KOPT-K1 (cell line): Measurements from ENCODE around the gene SLC25A18.
A peak's percentile ranks its signal among the peaks of the same experiment; 100 is the strongest.
"Not testable (repeated sequence)": the region's sequence is repeated elsewhere in the genome, so short reads cannot be mapped to it uniquely, and the experiment has no call there.

Source experiments
- H3K27ac ChIP-seq: fragments of 200-600 bp; sonication (generic); 2 replicates; pipeline ENCODE4 v1.5.1; 2016; ENCODE audit warnings: antibody characterized with exemption, mild to moderate bottlenecking, low read depth, low read length; ENCODE audit not compliant: poor library complexity, severe bottlenecking
- H3K36me3 ChIP-seq: fragments of 200-600 bp; sonication (generic); 2 replicates; pipeline ENCODE4 v1.5.1; 2017; ENCODE audit warnings: antibody characterized with exemption, mild to moderate bottlenecking, low read length, moderate library complexity; ENCODE audit not compliant: insufficient read depth
- H3K9me3 ChIP-seq: fragments of 200-600 bp; sonication (generic); 2 replicates; pipeline ENCODE4 v1.5.1; 2017; ENCODE audit warnings: antibody characterized with exemption, low read length, mild to moderate bottlenecking; ENCODE audit not compliant: insufficient read depth, poor library complexity, severe bottlenecking

SLC25A18 gene, protein sequence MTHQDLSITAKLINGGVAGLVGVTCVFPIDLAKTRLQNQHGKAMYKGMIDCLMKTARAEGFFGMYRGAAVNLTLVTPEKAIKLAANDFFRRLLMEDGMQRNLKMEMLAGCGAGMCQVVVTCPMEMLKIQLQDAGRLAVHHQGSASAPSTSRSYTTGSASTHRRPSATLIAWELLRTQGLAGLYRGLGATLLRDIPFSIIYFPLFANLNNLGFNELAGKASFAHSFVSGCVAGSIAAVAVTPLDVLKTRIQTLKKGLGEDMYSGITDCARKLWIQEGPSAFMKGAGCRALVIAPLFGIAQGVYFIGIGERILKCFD

DNA sequence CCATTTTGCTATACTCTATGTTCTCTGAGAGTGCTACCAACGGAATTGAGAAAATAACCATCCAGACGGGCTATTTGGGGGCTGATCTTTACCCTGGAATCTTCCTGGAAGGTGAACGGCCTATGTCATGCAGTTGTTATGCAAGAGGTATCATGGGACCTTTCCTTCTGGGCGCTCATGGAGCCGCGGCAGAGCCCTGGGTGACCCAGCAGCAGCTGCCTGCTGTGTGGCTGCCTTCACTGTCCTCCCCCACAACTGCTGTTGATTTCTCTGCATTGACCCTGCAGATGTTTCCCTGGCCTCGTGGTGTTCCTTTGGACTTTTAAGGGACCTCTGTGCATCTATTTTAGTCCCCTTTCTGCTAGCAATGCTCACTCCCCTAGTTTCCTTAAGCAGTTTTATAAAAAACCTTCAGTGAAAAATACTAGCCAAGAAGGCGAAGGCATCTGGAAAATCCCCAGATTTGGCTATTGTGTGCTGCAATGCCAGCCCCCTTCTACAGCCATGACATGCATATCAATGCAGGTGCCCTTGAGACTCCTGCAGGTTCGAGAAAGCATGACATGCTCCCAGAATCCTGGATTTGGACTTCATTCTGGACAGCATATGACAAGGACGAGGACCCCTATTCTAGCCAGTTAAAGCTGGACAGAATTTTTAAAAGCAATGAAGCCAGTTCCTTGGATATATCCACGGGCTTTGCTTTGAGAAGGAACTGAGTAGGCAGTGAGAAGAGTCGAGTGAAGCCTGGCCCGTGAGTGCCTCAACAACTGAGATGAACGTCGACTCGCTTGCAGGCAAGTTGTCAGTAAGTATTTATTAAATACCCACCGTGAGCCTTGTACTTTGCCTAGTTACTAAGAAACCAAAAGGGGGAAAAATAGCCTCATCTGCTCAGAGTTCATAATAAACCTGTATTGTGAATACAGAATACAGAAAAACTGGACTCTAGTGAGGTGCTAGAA, at the start of gene SLC25A18:
Gene SLC25A18 (plus strand): TSS at position 593 of the 965 bp plus-strand sequence. CDS start 16,447 bp downstream, outside the sequence.
- Histone ChIP-seq H3K9me3 (no peaks in the 10 kb centered on the region), H3K36me3 (no peaks in the 10 kb centered on the region), H3K27ac (no peak within 1 kb of the TSS)

DNA sequence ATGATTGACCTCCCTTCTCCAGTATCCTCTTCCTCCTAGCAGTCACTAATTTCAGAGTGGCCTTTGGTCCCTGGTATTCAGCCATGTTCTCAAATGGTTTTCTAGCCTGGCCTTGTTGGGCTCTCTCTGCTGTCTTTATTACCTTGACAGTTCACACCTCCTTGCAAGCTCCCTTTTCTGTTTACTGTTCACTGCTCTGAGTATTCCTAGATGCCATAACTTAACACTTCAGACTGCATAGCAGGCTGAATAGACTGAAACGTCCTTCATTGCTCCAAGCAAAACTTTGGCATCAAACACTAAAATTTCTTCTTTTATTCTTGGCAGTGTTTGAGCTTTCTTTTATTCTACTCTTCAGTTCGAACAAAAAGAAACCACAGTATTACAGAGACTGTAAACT, 49.7 kb upstream of the SLC25A18 start:
- Histone ChIP-seq H3K36me3 (no peaks in the 10 kb centered on the region), H3K9me3 (no peaks in the 10 kb centered on the region), H3K27ac (no peak overlapping the region)

DNA sequence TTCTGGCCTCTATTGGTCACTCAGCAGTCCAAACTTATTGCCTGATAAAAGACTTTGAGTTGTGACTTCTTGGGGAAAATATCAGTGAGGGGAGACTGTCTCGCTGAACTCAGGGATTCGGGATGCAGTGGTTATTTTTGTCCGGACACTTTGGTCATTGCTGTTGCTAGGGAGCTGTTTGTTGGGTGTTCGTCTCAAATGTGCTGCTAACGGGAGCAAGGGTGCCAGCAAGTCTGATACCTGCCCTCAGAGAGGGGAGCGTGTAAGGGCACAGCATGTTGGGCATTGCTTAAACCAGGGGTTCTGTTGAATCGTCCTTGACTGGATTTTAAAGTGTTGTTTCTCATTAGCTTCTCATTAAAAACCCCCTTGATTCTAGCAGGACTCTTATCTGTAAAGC, 49.2 kb upstream of the SLC25A18 start:
- no peaks in the 10 kb centered on the region for H3K36me3 ChIP-seq
- H3K9me3 ChIP-seq: no peaks in the 10 kb centered on the region
- H3K27ac ChIP-seq: no peak overlapping the region

DNA sequence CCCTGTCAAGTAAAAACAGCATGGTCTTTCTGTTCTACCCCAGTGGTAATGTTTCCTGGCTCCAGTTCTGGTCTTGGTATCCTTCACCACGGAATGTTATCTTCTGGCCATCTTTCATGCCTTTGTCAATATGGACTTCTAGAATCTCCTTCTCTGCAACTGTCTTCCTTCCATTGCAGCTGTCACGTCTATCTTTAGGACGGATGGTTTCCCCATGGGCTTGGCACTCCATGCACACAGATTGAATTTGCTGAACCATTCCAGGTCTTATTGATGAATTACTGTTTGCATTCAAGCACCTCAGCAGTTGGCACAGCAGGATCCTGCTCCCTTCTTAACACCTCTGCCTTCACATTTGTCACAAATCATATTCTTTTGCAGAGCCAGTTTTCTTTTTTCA, 44.9 kb upstream of the SLC25A18 start:
- no peaks in the 10 kb centered on the region for H3K9me3 ChIP-seq
- H3K36me3 ChIP-seq: no peaks in the 10 kb centered on the region
- no peak overlapping the region for H3K27ac ChIP-seq

DNA sequence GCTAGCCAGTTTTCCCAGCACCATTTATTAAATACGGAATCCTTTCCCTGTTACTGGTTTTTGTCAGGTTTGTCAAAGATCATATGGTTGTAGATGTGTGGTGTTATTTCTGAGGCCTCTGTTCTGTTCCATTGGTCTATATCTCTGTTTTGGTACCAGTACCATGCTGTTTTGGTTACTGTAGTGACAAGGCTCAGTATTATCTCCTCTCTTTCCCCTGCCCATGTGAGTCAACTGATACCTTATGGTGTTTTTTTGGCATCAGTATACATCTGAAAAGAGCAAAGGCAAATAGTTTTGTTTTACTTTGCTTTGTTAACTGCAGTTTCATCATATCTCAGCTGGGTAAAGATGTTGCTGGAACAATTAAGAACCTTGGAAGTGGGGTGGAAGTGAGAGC, 41.3 kb upstream of the SLC25A18 start:
- not testable (repeated sequence) for H3K36me3 ChIP-seq, H3K9me3 ChIP-seq, H3K27ac ChIP-seq

DNA sequence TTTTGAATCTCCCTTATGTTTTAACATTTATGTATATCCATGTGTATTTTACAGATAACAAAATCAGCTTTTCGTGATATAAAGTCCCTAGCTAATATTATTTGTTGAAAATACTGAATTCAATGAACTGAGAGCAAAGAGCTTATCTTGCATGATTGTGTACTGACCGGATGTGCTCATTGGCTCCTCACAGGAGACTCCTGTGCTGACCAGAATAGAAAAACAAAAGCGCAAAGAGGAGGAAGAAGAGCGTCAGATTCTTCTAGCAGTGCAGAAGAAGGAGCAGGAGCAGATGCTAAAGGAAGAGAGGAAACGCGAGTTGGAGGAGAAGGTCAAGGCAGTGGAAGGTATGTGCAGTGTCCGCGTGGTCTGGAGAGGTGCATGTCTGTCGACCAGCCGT, 39.4 kb upstream of the SLC25A18 start:
- no peaks in the 10 kb centered on the region for H3K9me3 ChIP-seq
- no peak overlapping the region for H3K27ac ChIP-seq
- no peaks in the 10 kb centered on the region for H3K36me3 ChIP-seq

DNA sequence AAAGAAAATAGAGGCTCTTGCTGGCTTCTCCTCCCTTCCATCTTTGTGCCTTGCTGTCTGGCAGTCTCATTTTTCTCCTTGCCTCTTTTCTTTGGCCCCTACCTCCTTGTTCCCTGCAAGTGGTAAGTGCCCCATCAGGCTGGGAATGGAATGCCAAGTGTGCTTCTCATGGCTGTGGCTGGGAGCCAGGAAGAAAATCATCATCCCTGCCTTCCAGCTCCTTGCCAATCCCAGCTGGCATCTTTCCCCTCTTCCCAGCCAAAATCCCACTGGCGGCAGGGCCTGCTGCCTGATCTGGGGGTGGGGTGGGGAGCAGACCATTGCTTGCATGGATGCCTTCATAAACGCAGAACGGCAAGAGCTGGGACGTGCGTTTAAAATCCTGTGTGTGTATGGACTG, 27.0 kb upstream of the SLC25A18 start:
- Histone ChIP-seq H3K9me3 (no peaks in the 10 kb centered on the region), H3K36me3 (no peaks in the 10 kb centered on the region), H3K27ac (no peak overlapping the region)

DNA sequence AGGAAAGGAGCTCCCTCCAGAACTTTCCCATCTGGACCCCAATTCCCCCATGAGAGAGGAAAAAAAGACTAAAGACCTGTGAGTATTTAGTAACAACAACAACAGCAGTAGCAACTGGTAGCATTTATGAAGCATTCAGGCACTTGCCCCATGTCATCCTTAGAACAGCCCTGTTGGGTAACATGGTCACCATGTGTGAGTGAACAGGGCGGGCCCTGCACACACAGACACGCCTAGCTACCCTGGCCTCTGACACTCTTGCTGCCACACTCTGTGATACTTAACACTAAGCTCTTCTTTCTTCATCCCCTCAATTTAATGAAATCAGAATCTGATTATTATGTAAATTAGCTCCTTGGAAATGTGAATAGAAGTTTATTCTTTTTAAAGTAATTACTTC, 26.1 kb upstream of the SLC25A18 start:
- Histone ChIP-seq H3K27ac (no peak overlapping the region), H3K36me3 (no peaks in the 10 kb centered on the region), H3K9me3 (no peaks in the 10 kb centered on the region)

DNA sequence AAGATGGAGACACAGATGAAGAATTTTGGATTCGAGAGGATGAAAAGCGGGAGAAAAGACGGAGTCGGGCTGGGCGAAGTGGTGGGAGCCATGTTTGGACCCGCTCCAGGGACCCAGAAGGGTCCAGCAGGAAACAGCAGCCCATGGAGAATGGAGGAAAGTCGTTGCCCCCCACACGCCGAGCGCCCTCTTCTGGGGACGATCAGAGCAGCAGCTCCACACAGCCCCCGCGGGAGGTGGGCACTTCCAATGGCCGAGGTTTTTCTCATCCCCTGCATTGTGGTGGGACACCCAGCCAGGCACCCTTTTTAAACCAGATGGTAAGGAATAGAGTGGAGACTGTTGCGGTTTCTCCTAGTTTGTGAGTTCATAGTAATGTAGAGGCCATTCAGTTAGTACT, 22.8 kb upstream of the SLC25A18 start:
- Histone ChIP-seq H3K36me3 (no peaks in the 10 kb centered on the region), H3K27ac (no peak overlapping the region)

DNA sequence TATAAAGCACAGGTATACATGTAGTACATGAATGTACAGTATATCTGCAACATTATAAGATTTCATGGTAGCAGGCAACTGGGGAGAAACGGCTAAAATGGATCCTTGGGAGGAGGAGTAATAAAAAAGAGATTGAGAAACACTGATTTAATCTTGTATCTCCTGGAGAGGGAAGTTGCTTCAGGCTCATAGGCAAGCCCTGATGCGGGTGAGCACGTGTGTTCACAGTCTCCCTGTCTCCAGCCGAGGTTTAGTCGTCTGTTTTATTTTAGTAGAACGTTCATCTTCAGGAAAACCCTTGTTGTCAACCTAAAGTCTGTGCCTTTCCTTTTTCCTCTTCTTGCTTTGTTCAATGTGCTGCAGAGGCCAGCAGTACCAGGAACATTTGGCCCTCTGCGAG, 21.8 kb upstream of the SLC25A18 start:
- H3K27ac ChIP-seq: no peak overlapping the region
- H3K36me3 ChIP-seq: no peaks in the 10 kb centered on the region
- no peaks in the 10 kb centered on the region for H3K9me3 ChIP-seq

More for the DNA sequence above, 22.8 kb upstream of the SLC25A18 start:
- no peaks in the 10 kb centered on the region for H3K9me3 ChIP-seq

DNA sequence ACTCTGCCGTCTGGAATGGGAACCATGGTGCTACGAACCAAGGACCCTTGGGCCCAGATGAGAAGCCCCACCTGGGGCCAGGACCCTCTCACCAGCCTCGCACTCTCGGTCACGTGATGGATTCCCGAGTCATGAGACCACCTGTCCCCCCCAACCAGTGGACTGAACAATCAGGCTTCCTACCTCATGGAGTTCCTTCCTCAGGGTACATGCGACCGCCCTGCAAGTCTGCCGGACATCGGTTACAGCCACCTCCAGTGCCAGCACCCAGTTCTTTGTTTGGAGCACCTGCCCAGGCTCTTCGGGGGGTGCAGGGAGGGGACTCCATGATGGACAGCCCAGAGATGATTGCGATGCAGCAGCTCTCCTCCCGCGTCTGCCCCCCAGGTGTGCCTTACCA, 20.8 kb upstream of the SLC25A18 start:
- Histone ChIP-seq H3K27ac (no peak overlapping the region), H3K36me3 (no peaks in the 10 kb centered on the region), H3K9me3 (no peaks in the 10 kb centered on the region)

DNA sequence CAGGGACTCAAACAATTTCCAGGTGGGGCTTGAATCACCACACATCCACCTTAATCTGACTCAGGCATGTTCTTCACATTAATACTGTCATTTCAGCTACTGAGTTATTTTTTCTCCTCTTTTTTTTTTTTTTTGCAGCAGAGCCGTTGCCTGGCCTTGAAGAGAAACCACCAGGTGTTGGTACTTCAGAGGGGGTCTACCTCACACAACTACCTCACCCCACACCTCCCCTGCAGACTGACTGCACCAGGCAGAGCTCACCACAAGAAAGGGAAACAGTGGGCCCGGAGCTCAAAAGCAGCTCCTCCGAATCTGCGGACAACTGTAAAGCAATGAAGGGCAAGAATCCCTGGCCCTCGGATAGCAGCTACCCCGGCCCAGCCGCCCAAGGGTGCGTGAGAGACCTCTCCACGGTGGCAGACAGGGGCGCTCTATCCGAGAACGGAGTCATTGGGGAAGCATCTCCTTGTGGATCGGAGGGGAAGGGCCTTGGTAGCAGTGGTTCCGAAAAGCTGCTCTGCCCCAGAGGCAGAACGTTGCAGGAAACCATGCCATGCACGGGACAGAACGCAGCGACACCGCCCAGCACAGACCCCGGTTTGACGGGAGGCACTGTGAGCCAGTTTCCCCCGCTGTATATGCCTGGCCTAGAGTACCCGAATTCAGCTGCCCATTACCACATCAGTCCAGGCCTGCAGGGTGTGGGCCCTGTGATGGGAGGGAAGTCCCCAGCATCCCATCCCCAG, 15.1 kb upstream of the SLC25A18 start:
- Histone ChIP-seq H3K27ac (peak overlapping the region; percentile 50), H3K36me3 (no peaks in the 10 kb centered on the region), H3K9me3 (no peaks in the 10 kb centered on the region)

DNA sequence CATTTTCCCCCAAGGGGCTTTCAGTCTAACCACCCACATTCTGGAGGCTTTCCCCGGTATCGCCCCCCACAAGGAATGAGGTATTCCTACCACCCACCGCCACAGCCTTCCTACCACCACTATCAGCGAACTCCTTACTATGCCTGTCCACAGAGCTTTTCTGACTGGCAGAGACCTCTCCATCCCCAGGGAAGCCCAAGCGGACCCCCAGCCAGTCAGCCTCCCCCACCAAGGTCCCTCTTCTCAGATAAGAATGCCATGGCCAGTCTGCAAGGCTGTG, 14.6 kb upstream of the SLC25A18 start:
- no peaks in the 10 kb centered on the region for H3K9me3 ChIP-seq
- H3K27ac ChIP-seq: no peak overlapping the region
- H3K36me3 ChIP-seq: no peaks in the 10 kb centered on the region

DNA sequence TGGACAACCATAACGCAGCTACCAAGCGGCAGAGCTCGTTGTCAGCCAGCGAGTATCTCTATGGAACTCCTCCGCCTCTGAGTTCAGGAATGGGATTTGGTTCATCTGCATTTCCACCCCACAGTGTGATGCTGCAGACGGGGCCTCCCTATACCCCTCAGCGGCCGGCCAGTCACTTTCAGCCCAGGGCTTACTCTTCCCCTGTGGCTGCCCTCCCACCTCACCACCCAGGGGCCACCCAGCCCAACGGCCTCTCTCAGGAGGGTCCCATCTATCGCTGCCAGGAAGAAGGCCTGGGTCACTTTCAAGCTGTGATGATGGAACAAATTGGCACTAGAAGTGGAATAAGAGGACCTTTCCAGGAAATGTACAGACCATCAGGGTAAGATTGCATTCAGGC, 14.1 kb upstream of the SLC25A18 start:
- no peaks in the 10 kb centered on the region for H3K36me3 ChIP-seq
- H3K9me3 ChIP-seq: no peaks in the 10 kb centered on the region
- no peak overlapping the region for H3K27ac ChIP-seq

DNA sequence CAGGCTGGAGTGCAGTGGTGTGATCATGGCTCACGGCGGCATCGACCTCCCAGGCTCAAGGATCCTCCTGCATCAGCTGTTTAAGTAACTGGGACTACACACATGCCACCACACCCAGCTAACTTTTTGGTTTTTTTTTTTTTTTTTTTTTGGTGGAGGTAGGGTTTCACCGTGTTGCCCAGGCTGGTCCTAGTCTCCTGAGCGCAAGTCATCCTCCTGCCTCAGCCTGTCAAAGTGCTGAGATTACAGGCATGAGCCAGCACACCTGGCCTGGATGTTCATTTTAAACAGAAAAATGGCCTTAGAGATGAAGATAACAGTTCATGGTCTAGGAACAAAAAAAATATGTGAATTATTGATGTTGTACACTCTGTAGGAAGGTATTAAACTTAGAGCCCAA, 13.6 kb upstream of the SLC25A18 start:
- H3K27ac ChIP-seq: no peak overlapping the region
- no peaks in the 10 kb centered on the region for H3K9me3 ChIP-seq
- no peaks in the 10 kb centered on the region for H3K36me3 ChIP-seq
